ENCODE results near the gene CCDC92. TPM values are rescaled to one million over a fixed set of nuclear protein-coding genes. Genes with fewer than 3 reads are reported as not detected.

The CCDC92 gene
- total and polyA plus RNA-seq, 3 donors from 2014 or later: 63.6 to 140 (median 79.1) TPM

DNA sequence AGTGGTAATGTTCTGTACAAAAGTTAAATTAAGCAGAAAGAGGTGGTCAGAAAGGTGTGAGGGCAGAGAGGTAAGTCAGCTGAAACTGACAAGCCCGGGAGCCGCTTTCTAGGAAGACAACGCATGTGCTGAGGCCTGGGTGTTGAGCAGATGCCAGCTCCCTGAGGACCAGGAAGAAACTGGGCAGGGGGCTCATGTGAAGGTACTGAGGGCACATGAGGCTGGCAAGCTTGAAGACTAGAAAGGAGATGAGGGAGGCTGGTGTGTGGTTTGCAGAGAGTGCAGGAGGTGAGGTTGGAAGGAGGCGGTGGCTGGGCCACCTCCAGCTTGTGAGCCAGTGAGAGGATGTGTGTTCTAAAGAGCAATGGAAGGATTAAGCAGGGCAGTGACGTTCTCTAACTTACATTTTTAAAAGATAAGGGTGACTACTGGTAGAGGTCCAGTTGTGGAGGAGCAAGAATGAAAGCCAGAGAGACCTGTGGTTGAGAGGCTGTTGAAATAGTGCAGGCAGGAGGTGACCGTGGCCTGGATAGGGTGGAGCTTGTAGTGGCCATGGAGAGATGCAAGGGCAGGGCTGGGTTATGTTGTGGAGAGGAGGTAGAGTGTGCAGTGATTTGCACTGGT, 29.5 kb upstream of the CCDC92 start:
- Histone ChIP-seq H3K4me3 (no peak overlapping the region), H3K4me1 (peaks cover under 1% of the 10 kb centered on the region), H3K36me3 (ENCODE audit: low read depth, missing control alignments) (no peaks in the 10 kb centered on the region), H3K27me3 (no peaks in the 10 kb centered on the region), H3K27ac (no peak overlapping the region), H3K9me3 (no peaks in the 10 kb centered on the region)
- 87 to 89% methylated on average over 6 of the region's 6 CpGs for WGBS, 2 donors
- intact Hi-C loops (cut with DNase I; ENCODE audit: low total_unique reads): no loop called here
- no peak for DNase-seq
- TF ChIP-seq, protein P1, sequence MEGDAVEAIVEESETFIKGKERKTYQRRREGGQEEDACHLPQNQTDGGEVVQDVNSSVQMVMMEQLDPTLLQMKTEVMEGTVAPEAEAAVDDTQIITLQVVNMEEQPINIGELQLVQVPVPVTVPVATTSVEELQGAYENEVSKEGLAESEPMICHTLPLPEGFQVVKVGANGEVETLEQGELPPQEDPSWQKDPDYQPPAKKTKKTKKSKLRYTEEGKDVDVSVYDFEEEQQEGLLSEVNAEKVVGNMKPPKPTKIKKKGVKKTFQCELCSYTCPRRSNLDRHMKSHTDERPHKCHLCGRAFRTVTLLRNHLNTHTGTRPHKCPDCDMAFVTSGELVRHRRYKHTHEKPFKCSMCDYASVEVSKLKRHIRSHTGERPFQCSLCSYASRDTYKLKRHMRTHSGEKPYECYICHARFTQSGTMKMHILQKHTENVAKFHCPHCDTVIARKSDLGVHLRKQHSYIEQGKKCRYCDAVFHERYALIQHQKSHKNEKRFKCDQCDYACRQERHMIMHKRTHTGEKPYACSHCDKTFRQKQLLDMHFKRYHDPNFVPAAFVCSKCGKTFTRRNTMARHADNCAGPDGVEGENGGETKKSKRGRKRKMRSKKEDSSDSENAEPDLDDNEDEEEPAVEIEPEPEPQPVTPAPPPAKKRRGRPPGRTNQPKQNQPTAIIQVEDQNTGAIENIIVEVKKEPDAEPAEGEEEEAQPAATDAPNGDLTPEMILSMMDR (IDR thresholded peaks at IDR 0.05): no peak
- TF ChIP-seq POLR2A (IDR thresholded peaks at IDR 0.05): no peak

- Histone ChIP-seq H3K27me3 (no peaks in the 10 kb centered on the region), H3K4me1 (no peaks in the 10 kb centered on the region), H3K27ac (no peak overlapping the region), H3K4me3 (no peak overlapping the region), H3K36me3 (ENCODE audit: low read depth, missing control alignments) (no peaks in the 10 kb centered on the region), H3K9me3 (no peaks in the 10 kb centered on the region)
- DNase-seq: no peak
- intact Hi-C loops (cut with DNase I; ENCODE audit: low total_unique reads): no loop called here
- 83 to 92% methylated on average over 7 of the region's 7 CpGs for WGBS, 2 donors
- no peak for TF ChIP-seq POLR2A (IDR thresholded peaks at IDR 0.05)
- TF ChIP-seq, protein P1 (IDR thresholded peaks at IDR 0.05): no peak
Observed at GRCh38 chr12:124001343-124001742, 28.7 kb upstream of the CCDC92 start.

DNA sequence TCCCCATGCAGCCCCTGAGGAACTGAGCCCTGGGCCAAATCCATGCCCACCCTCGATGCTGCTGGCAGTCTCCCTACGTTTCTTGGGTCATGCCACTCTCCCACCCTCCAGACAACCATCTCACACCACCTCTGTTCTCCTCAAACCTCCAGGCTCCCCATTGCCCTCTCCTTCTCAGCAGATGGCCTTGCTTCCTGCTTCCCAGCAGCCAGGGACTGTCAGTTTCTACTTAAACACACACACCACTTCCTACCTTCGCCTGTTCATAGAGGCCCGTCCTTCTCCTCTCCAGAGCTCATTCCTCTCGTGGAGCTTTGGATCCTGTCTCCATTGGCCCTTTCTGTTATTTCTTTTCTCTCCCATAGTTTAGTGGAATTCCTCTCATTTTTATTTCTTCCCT, 27.5 kb upstream of the CCDC92 start:
- 94 to 97% methylated on average over 5 of the region's 5 CpGs for WGBS, 2 donors
- no peak for DNase-seq
- Histone ChIP-seq H3K9me3 (no peaks in the 10 kb centered on the region), H3K27ac (no peak overlapping the region), H3K36me3 (ENCODE audit: low read depth, missing control alignments) (no peaks in the 10 kb centered on the region), H3K27me3 (no peaks in the 10 kb centered on the region), H3K4me1 (no peaks in the 10 kb centered on the region), H3K4me3 (no peak overlapping the region)
- intact Hi-C loops (cut with DNase I; ENCODE audit: low total_unique reads): no loop called here
- TF ChIP-seq POLR2A (IDR thresholded peaks at IDR 0.05): no peak
- TF ChIP-seq, protein P1 (IDR thresholded peaks at IDR 0.05): no peak

DNA sequence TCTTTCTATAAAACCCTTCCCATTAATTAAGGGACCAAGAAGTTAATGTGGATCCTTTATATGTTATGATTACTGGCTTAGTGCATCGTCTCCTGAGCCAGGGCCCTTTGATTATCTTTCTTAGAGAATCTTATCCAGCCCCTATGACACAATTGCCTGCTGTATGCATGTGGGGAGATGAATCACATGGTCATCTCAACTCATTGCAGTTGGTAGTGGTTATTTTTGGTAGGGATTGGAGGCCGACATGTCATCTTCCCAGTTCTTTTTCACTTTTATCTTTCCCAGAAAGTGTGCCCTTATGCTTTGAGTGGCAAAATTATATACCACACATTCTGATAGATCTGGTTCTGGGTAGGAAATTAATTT, 26.3 kb upstream of the CCDC92 start:
- no peak for DNase-seq
- Histone ChIP-seq H3K36me3 (ENCODE audit: low read depth, missing control alignments) (no peaks in the 10 kb centered on the region), H3K27ac (no peak overlapping the region), H3K27me3 (no peaks in the 10 kb centered on the region), H3K4me3 (no peak overlapping the region), H3K4me1 (no peaks in the 10 kb centered on the region), H3K9me3 (no peaks in the 10 kb centered on the region)
- 94 to 96% methylated on average over 2 of the region's 2 CpGs for WGBS, 2 donors
- TF ChIP-seq, protein P1 (IDR thresholded peaks at IDR 0.05): no peak
- TF ChIP-seq POLR2A (IDR thresholded peaks at IDR 0.05): no peak
- intact Hi-C loops (cut with DNase I; ENCODE audit: low total_unique reads): no loop called here

- TF ChIP-seq POLR2A (IDR thresholded peaks at IDR 0.05): no peak
- TF ChIP-seq, protein P1 (IDR thresholded peaks at IDR 0.05): no peak
- Histone ChIP-seq H3K4me3 (no peak overlapping the region), H3K27ac (no peak overlapping the region), H3K4me1 (no peaks in the 10 kb centered on the region), H3K9me3 (no peaks in the 10 kb centered on the region), H3K36me3 (ENCODE audit: low read depth, missing control alignments) (no peaks in the 10 kb centered on the region), H3K27me3 (no peaks in the 10 kb centered on the region)
- intact Hi-C loops (cut with DNase I; ENCODE audit: low total_unique reads): no loop called here
- WGBS, 2 donors: 82 to 89% methylated on average over 2 of the region's 2 CpGs
- no peak for DNase-seq
Observed at GRCh38 chr12:123998344-123998990, 25.8 kb upstream of the CCDC92 start.

All from testis (tissue), 3 donors.